A673 (cell line): ENCODE data around the gene CDH7. TPM values are rescaled to one million over a fixed set of nuclear protein-coding genes. Genes with fewer than 3 reads are reported as not detected.

Experiments used
- BruUV-seq: library from RNA; stranded (reverse); fragments of 400-500 nt; replicated peaks from 2 replicates; lab custom pipeline; 2021; lab: Mats Ljungman, UMichigan
- CTCF ChIA-PET: fragments of 300-600 bp; sonication (Branson Sonifier 250); formaldehyde crosslinking; loops from one replicate; lab custom pipeline; 2022; ENCODE audit warnings: antibody characterized with exemption; lab: Charles Lee
- POLR2A ChIA-PET: fragments of 300-600 bp; sonication (Branson Sonifier 250); formaldehyde crosslinking; loops from one replicate; lab custom pipeline; 2022; ENCODE audit warnings: antibody characterized with exemption; ENCODE audit not compliant: low non-redundant PET; lab: Charles Lee
- DNase-seq: peaks from one replicate; pipeline ENCODE4 v3.0.0-alpha.2; 2015; ENCODE audit warnings: low spot score
- H3K27ac ChIP-seq: fragments of 200-600 bp; sonication (generic); 2 replicates; pipeline ENCODE4 v1.5.1; 2016; ENCODE audit warnings: mixed run types, low read depth, mild to moderate bottlenecking, mixed read lengths, antibody characterized with exemption, low read length; ENCODE audit not compliant: poor library complexity, severe bottlenecking
- H3K27me3 ChIP-seq: fragments of 200-600 bp; sonication (generic); replicated peaks from 2 replicates; pipeline ENCODE4 v1.6.1; 2017; ENCODE audit warnings: mixed run types, low read depth, mild to moderate bottlenecking, mixed read lengths, antibody characterized with exemption, low read length; ENCODE audit not compliant: insufficient read depth, poor library complexity
- H3K36me3 ChIP-seq: fragments of 200-600 bp; sonication (generic); 2 replicates; pipeline ENCODE4 v1.6.1; 2016; ENCODE audit warnings: mixed run types, mild to moderate bottlenecking, mixed read lengths, antibody characterized with exemption, low read length; ENCODE audit not compliant: insufficient read depth, poor library complexity, severe bottlenecking
- H3K4me1 ChIP-seq: fragments of 200-600 bp; sonication (generic); 2 replicates; pipeline ENCODE4 v1.6.1; 2017; ENCODE audit warnings: mixed run types, mild to moderate bottlenecking, mixed read lengths, antibody characterized with exemption, low read length; ENCODE audit not compliant: insufficient read depth, poor library complexity, severe bottlenecking
- H3K4me3 ChIP-seq: fragments of 200-600 bp; sonication (generic); 2 replicates; pipeline ENCODE4 v1.5.1; 2016; ENCODE audit warnings: low read depth, mixed run types, mild to moderate bottlenecking, mixed read lengths, low read length; ENCODE audit not compliant: poor library complexity, severe bottlenecking
- H3K9me3 ChIP-seq: fragments of 200-600 bp; sonication (generic); 2 replicates; pipeline ENCODE4 v1.6.1; 2016; ENCODE audit warnings: mixed run types, low read depth, mild to moderate bottlenecking, mixed read lengths, antibody characterized with exemption, low read length; ENCODE audit not compliant: poor library complexity, severe bottlenecking
- EZH2 ChIP-seq: fragments of 200-600 bp; sonication (generic); IDR thresholded peaks from 2 replicates; pipeline ENCODE4 v1.6.1; 2017; ENCODE audit warnings: borderline replicate concordance, low read depth, mild to moderate bottlenecking, mixed read lengths, antibody characterized with exemption, low read length; ENCODE audit not compliant: poor library complexity, severe bottlenecking
- intact Hi-C: fragments of 100-400 bp; cut with micrococcal nuclease; formaldehyde crosslinking; loops from one replicate; pipeline ENCODE4 v1.10.0; 2022; ENCODE audit not compliant: unreplicated experiment
- total RNA-seq: library from RNA; stranded (reverse); gene quantifications from 2 replicates; pipeline ENCODE4 v1.2.3, GENCODE V29; 2021
- TF ChIP-seq, protein P1 (sequence below): fragments of 300-800, 200-600 bp; sonication (generic); conservative IDR thresholded peaks from 2 replicates; pipeline ENCODE4 v1.5.1; 2017; ENCODE audit warnings: low read depth, mild to moderate bottlenecking, antibody characterized with exemption, low read length, moderate library complexity, mixed read lengths

Gene CDH7
- total RNA-seq, 1 experiment from 2014 or later = 2.1 TPM

DNA sequence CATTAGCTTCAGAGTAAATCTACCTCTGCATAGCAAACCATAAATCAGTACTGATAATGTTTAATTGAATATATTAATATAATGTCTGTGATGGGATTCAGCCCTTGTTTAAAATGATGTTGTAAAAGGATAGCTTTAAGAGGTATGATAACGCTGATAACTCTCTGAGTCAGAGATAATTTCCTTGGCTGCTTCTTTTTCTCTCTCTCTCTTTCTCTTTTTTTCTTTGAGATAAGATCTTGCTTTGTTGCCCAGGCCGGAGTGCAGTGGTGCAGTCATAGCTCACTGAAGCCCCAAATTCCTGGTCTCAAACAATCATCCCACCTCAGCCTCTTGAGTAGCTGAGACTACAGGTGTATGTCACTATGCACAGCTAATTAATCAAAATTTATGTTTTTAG, 35.7 kb downstream of the CDH7 start:
- Histone ChIP-seq H3K27ac (no peak overlapping the region), H3K9me3 (no peaks in the 10 kb centered on the region), H3K4me3 (no peak overlapping the region), H3K36me3 (no peaks in the 10 kb centered on the region), H3K4me1 (no peaks in the 10 kb centered on the region), H3K27me3 (no peaks in the 10 kb centered on the region)
- BruUV-seq = no TSS peak
- intact Hi-C loops = no loop called here
- ChIA-PET POLR2A (no interaction called here), CTCF (no interaction called here)
- TF ChIP-seq, protein P1, sequence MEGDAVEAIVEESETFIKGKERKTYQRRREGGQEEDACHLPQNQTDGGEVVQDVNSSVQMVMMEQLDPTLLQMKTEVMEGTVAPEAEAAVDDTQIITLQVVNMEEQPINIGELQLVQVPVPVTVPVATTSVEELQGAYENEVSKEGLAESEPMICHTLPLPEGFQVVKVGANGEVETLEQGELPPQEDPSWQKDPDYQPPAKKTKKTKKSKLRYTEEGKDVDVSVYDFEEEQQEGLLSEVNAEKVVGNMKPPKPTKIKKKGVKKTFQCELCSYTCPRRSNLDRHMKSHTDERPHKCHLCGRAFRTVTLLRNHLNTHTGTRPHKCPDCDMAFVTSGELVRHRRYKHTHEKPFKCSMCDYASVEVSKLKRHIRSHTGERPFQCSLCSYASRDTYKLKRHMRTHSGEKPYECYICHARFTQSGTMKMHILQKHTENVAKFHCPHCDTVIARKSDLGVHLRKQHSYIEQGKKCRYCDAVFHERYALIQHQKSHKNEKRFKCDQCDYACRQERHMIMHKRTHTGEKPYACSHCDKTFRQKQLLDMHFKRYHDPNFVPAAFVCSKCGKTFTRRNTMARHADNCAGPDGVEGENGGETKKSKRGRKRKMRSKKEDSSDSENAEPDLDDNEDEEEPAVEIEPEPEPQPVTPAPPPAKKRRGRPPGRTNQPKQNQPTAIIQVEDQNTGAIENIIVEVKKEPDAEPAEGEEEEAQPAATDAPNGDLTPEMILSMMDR = no peak
- TF ChIP-seq EZH2 = no peak
- no peak for DNase-seq

DNA sequence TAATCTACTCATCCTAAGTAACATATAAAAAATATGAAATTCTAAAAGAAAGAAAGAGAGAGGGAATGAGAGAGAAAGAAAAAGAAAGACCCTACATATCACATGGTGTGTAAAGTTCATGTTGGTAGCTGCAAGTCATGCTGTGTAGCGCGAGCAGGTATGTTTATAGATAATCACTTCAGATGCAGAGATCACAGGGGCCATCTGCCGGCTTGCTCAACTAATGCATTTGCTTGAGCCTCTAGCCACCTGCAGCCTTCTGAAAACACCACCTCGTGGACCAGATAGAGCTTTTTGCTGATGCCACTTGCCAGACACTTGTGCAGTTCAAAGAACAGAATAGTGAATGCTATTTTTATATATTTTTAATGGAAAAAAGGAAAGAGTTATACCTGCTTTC, 37.6 kb downstream of the CDH7 start:
- Histone ChIP-seq H3K27ac (no peak overlapping the region), H3K36me3 (no peaks in the 10 kb centered on the region), H3K4me1 (no peaks in the 10 kb centered on the region), H3K4me3 (no peak overlapping the region), H3K27me3 (no peaks in the 10 kb centered on the region), H3K9me3 (no peaks in the 10 kb centered on the region)
- ChIA-PET CTCF (no interaction called here), POLR2A (no interaction called here)
- no TSS peak for BruUV-seq
- intact Hi-C loops = no loop called here
- no peak for DNase-seq
- no peak for TF ChIP-seq EZH2
- TF ChIP-seq, protein P1 = no peak

DNA sequence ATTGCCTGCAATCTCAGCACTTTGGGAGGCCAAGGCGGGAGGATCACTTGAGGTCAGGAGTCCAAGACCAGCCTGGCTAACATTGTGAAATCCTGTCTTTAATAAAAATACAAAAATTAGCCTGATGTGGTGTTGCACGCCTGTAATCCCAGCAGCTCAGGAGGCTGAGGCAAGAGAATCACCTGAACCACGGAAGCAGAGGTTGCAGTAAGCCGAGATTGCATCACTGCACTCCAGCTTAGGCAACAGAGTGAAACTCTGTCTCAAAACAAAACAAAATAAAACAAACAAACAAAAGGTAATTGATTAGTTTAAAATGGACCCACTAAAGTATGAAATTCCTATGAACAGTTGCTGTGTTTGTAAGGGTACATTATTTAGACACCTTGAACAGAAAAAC, 39.8 kb downstream of the CDH7 start:
- intact Hi-C loops = no loop called here
- TF ChIP-seq EZH2 = no peak
- TF ChIP-seq, protein P1 = no peak
- DNase-seq = no peak
- H3K36me3 ChIP-seq = no peaks in the 10 kb centered on the region
- CTCF ChIA-PET = no interaction called here
- H3K4me3 ChIP-seq = no peak overlapping the region
- POLR2A ChIA-PET = no interaction called here
- no peaks in the 10 kb centered on the region for H3K4me1 ChIP-seq
- no TSS peak for BruUV-seq
- H3K27me3 ChIP-seq = no peaks in the 10 kb centered on the region
- no peaks in the 10 kb centered on the region for H3K9me3 ChIP-seq
- H3K27ac ChIP-seq = no peak overlapping the region
